Neural cell (in vitro differentiated cells): Measurements from ENCODE around the gene ADGRA1.

Source experiments
- EP300 ChIP-seq: fragments of 450-650 bp; conservative IDR thresholded peaks from 2 replicates; pipeline ENCODE4 v1.6.1; 2014; ENCODE audit warnings: antibody characterized with exemption, mild to moderate bottlenecking, moderate library complexity; ENCODE audit not compliant: poor library complexity, severe bottlenecking
- EZH2 ChIP-seq: fragments of 200-600, 300-800 bp; shearing (Covaris generic), sonication (generic); IDR thresholded peaks from 2 replicates; pipeline ENCODE4 v1.6.1; 2014; ENCODE audit warnings: antibody characterized with exemption, low read length, borderline replicate concordance, mild to moderate bottlenecking; ENCODE audit not compliant: insufficient read depth, poor library complexity, severe bottlenecking
- MXI1 ChIP-seq: fragments of 450-650 bp; conservative IDR thresholded peaks from 2 replicates; pipeline ENCODE4 v1.6.1; 2014; ENCODE audit warnings: antibody characterized with exemption, mild to moderate bottlenecking; ENCODE audit not compliant: poor library complexity, severe bottlenecking
- POLR2AphosphoS5 ChIP-seq: IDR thresholded peaks from 2 replicates; pipeline ENCODE4 v1.6.1; 2012
- RAD21 ChIP-seq: fragments of 450-650 bp; conservative IDR thresholded peaks from 2 replicates; pipeline ENCODE4 v1.6.1; 2014; ENCODE audit warnings: antibody characterized with exemption, mild to moderate bottlenecking, moderate library complexity
- REST ChIP-seq: IDR thresholded peaks from 2 replicates; pipeline ENCODE4 v1.6.1; 2012; ENCODE audit warnings: borderline replicate concordance
- TF ChIP-seq, protein P1 (sequence below): fragments of 450-650 bp; IDR thresholded peaks from 2 replicates; pipeline ENCODE4 v1.5.1; 2014; ENCODE audit warnings: antibody characterized with exemption, mild to moderate bottlenecking, moderate library complexity; ENCODE audit not compliant: poor library complexity, severe bottlenecking

DNA sequence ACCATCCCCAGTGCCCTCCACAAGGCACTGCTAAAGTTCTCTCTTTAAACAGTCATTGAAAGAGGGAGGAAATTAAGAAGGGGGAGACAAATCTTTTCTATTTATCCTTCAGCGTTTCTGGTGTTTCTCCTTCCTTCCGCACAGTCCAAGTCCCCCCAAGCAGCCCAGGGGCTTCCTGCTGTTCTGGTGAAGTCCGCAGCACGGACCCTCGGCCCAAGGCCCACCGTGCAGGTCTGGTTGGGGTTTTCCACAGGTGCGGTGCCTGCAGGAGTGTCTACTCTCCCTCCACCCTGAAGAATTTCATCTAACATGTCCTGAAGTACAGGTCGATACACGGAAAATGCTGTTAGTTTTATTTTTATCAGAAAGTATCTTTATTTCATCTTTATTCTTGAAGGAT lies 38.2 kb downstream of the ADGRA1 start:
- TF ChIP-seq POLR2AphosphoS5 = no peak
- TF ChIP-seq, protein P1, sequence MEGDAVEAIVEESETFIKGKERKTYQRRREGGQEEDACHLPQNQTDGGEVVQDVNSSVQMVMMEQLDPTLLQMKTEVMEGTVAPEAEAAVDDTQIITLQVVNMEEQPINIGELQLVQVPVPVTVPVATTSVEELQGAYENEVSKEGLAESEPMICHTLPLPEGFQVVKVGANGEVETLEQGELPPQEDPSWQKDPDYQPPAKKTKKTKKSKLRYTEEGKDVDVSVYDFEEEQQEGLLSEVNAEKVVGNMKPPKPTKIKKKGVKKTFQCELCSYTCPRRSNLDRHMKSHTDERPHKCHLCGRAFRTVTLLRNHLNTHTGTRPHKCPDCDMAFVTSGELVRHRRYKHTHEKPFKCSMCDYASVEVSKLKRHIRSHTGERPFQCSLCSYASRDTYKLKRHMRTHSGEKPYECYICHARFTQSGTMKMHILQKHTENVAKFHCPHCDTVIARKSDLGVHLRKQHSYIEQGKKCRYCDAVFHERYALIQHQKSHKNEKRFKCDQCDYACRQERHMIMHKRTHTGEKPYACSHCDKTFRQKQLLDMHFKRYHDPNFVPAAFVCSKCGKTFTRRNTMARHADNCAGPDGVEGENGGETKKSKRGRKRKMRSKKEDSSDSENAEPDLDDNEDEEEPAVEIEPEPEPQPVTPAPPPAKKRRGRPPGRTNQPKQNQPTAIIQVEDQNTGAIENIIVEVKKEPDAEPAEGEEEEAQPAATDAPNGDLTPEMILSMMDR = no peak
- no peak for TF ChIP-seq RAD21
- no peak for TF ChIP-seq EZH2
- TF ChIP-seq REST = no peak
- no peak for TF ChIP-seq EP300
- no peak for TF ChIP-seq MXI1
